Osteoblast (primary cell): Measurements from ENCODE around the gene IPO13. TPM values are rescaled to one million over a fixed set of nuclear protein-coding genes. Genes with fewer than 3 reads are reported as not detected.

ENCODE experiments used
- DNase-seq: peaks from one replicate; pipeline ENCODE4 v3.0.0; 2011; ENCODE audit warnings: low spot score, mixed read lengths; ENCODE audit not compliant: insufficient read length; ENCODE audit errors: missing footprints
- H2AFZ ChIP-seq: 2 replicates; pipeline ENCODE4 v1.6.0; 2011; ENCODE audit warnings: mild to moderate bottlenecking, low read length
- H3K27ac ChIP-seq: 2 replicates; pipeline ENCODE4 v1.5.1; 2011; ENCODE audit warnings: mild to moderate bottlenecking, low read depth, low read length, moderate library complexity
- H3K27me3 ChIP-seq: 2 replicates; pipeline ENCODE4 v1.6.0; 2012; ENCODE audit warnings: mild to moderate bottlenecking, control low read depth, inconsistent platforms, low read length, moderate library complexity; ENCODE audit not compliant: insufficient read depth
- H3K36me3 ChIP-seq: 2 replicates; pipeline ENCODE4 v1.5.1; 2011; ENCODE audit warnings: mild to moderate bottlenecking, low read length, control low read depth, moderate library complexity; ENCODE audit not compliant: insufficient read depth
- H3K4me1 ChIP-seq: 2 replicates; pipeline ENCODE4 v1.5.1; 2011; ENCODE audit warnings: mild to moderate bottlenecking, low read length, control low read depth, moderate library complexity; ENCODE audit not compliant: insufficient read depth
- H3K4me2 ChIP-seq: 2 replicates; pipeline ENCODE4 v1.6.0; 2011; ENCODE audit warnings: mild to moderate bottlenecking, low read length; ENCODE audit not compliant: insufficient read depth
- H3K4me3 ChIP-seq: fragments of 200-600 bp; sonication (generic); 3 replicates; pipeline ENCODE4 v1.5.1; 2012; ENCODE audit warnings: mild to moderate bottlenecking, low read length, inconsistent platforms; ENCODE audit not compliant: insufficient read depth
- H3K79me2 ChIP-seq: 2 replicates; pipeline ENCODE4 v1.6.0; 2012; ENCODE audit warnings: mild to moderate bottlenecking, low read length, control low read depth, inconsistent platforms; ENCODE audit not compliant: insufficient read depth
- H3K9me3 ChIP-seq: 2 replicates; pipeline ENCODE4 v1.5.1; 2011; ENCODE audit warnings: low read depth, low read length, control low read depth
- H4K20me1 ChIP-seq: 2 replicates; pipeline ENCODE4 v1.6.0; 2012; ENCODE audit warnings: mild to moderate bottlenecking, low read length, control low read depth; ENCODE audit not compliant: insufficient read depth
- total RNA-seq: library from RNA; depleted of rRNA; stranded (reverse); fragments of >200 nt; gene quantifications from 2 replicates; pipeline ENCODE4 v1.2.3, GENCODE V29; 2012
- TF ChIP-seq, protein P1 (sequence below): IDR thresholded peaks from 2 replicates; pipeline ENCODE4 v1.5.1; 2011; ENCODE audit warnings: mild to moderate bottlenecking, low read depth, low read length, moderate library complexity; ENCODE audit errors: extremely low read depth

IPO13 gene
- total RNA-seq, 1 donor = 20.6 TPM

DNA sequence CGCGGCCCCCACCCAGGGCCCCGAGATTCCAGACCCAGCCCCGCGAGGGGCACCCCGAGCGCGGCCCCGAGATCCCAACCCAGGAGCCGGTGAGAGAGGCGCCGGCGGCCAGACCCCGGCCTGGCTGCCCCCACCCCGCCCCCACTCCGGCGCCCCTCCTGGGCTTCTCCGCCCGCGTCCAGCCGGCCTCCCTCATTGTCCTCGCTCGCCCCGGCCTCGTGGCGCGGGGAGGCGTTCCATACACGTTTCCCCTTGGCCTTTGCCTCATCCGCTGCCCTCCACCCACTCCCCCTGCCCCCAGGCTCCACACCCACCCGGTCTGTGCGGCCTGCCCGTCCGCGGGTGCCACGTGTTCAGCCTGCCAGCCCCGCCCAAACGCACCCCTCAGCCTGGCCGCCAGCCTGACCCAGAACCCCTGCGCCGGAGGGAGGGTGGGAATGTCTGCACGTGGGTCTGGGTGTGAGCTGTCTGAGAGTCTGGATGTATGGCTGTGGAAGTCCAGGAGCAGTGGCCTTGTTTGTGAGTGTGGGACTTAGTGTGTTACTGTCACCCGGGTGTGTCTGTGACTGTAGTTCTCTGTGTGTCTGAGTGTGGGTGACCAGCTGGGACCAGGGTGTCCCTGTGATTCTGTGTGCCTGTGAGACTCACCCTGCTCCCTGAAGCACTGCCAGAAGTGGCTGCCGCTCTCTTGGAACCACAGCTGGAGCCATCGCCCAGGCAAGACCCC is 32.9 kb downstream of the IPO13 start:
- Histone ChIP-seq H3K27me3 (no peaks in the 10 kb centered on the region), H3K4me2 (peak overlapping the region; percentile 88), H4K20me1 (peaks cover 64% of the 10 kb centered on the region), H3K36me3 (peaks cover 34% of the 10 kb centered on the region), H3K4me3 (peak overlapping the region; percentile 73), H3K4me1 (peaks cover 39% of the 10 kb centered on the region), H3K9me3 (no peaks in the 10 kb centered on the region), H2AFZ (no peak overlapping the region), H3K79me2 (peaks cover 82% of the 10 kb centered on the region), H3K27ac (peak overlapping the region; percentile 54)
- TF ChIP-seq, protein P1, sequence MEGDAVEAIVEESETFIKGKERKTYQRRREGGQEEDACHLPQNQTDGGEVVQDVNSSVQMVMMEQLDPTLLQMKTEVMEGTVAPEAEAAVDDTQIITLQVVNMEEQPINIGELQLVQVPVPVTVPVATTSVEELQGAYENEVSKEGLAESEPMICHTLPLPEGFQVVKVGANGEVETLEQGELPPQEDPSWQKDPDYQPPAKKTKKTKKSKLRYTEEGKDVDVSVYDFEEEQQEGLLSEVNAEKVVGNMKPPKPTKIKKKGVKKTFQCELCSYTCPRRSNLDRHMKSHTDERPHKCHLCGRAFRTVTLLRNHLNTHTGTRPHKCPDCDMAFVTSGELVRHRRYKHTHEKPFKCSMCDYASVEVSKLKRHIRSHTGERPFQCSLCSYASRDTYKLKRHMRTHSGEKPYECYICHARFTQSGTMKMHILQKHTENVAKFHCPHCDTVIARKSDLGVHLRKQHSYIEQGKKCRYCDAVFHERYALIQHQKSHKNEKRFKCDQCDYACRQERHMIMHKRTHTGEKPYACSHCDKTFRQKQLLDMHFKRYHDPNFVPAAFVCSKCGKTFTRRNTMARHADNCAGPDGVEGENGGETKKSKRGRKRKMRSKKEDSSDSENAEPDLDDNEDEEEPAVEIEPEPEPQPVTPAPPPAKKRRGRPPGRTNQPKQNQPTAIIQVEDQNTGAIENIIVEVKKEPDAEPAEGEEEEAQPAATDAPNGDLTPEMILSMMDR = no peak
- DNase-seq = peak; percentile 99

DNA sequence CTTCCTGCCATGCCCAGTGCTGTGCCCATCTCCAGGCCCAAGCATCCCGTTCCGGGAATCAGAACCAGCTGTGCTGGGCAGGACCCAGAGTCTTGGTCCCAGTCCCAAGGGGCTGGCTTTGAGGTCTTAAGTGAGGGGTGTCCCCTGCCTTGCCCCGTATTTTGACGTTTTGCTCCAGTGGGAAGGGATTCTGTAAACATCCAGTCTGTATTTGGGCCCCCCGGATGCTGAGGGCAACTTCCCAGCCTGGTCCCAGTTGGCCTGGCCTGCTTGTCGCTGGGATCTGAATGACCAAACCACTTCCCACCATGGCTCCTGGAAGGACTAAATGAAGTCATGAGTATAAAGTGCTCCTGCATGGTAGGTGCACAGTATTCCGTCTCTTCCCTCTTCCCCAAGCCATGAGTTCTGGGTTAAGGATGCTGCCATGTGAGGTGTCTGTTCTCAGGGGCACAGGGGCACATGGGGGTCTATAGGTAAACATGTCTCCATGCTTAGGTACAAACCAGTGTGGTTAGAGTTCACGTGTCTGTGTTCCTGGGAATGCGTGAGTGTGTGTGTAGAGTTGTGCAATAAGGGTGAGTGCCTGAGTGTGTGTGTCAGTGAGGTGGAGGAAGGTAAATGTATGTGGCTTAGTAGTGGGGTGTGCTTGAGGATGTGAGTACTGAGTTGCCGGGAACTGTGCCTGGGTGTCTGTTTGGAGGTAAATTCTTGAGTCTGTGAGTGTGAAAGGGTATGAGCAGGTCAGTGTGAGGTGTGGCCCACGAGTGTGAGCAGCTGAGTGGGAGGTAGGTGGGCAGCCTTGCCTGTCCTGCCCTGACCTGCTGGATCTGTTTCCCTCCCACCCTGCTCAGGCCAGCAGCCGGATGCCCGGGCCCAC is 33.7 kb downstream of the IPO13 start:
- TF ChIP-seq, protein P1 = no peak
- Histone ChIP-seq H3K4me1 (peaks cover 38% of the 10 kb centered on the region), H2AFZ (no peak overlapping the region), H3K27ac (peak overlapping the region; percentile 54), H3K4me3 (peak overlapping the region; percentile 73), H3K4me2 (peak overlapping the region; percentile 88), H4K20me1 (peaks cover 61% of the 10 kb centered on the region), H3K9me3 (no peaks in the 10 kb centered on the region), H3K36me3 (peaks cover 40% of the 10 kb centered on the region), H3K27me3 (no peaks in the 10 kb centered on the region), H3K79me2 (peaks cover 74% of the 10 kb centered on the region)
- DNase-seq = peak; percentile 95

DNA sequence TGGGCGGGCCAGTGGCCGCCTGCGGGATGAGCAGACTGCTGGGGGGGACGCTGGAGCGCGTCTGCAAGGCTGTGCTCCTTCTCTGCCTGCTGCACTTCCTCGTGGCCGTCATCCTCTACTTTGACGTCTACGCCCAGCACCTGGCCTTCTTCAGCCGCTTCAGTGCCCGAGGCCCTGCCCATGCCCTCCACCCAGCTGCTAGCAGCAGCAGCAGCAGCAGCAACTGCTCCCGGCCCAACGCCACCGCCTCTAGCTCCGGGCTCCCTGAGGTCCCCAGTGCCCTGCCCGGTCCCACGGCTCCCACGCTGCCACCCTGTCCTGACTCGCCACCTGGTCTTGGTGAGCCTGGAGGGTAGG is 34.4 kb downstream of the IPO13 start:
- peaks cover 32% of the 10 kb centered on the region for H3K4me1 ChIP-seq
- H3K4me3 ChIP-seq = no peak overlapping the region
- peaks cover 45% of the 10 kb centered on the region for H3K36me3 ChIP-seq
- TF ChIP-seq, protein P1 = no peak
- H2AFZ ChIP-seq = no peak overlapping the region
- H3K79me2 ChIP-seq = peaks cover 68% of the 10 kb centered on the region
- peak; percentile 69 for DNase-seq
- H3K27me3 ChIP-seq = no peaks in the 10 kb centered on the region
- H3K4me2 ChIP-seq = peak overlapping the region; percentile 88
- no peak overlapping the region for H3K27ac ChIP-seq
- no peaks in the 10 kb centered on the region for H3K9me3 ChIP-seq
- peaks cover 55% of the 10 kb centered on the region for H4K20me1 ChIP-seq

DNA sequence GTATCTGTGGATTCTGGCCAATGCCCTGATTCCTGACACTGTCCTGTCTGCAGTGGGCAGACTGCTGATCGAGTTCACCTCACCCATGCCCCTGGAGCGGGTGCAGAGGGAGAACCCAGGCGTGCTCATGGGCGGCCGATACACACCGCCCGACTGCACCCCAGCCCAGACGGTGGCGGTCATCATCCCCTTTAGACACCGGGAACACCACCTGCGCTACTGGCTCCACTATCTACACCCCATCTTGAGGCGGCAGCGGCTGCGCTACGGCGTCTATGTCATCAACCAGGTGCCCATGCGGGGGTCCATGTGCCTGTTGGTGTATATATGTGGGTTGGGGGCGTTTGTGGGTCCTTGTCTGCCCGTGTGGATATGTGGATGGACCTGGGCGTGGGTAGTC is 34.9 kb downstream of the IPO13 start:
- peaks cover 63% of the 10 kb centered on the region for H3K79me2 ChIP-seq
- TF ChIP-seq, protein P1 = no peak

More for the DNA sequence above, 34.9 kb downstream of the IPO13 start:
- Histone ChIP-seq H3K36me3 (peaks cover 45% of the 10 kb centered on the region), H3K4me1 (peaks cover 32% of the 10 kb centered on the region), H4K20me1 (peaks cover 50% of the 10 kb centered on the region), H3K27me3 (no peaks in the 10 kb centered on the region), H3K27ac (no peak overlapping the region), H3K4me3 (no peak overlapping the region), H3K9me3 (no peaks in the 10 kb centered on the region), H2AFZ (no peak overlapping the region), H3K4me2 (no peak overlapping the region)
- peak; percentile 62 for DNase-seq
